Erythroblast (primary cell): ENCODE data around the gene SLC13A3.

Experiments
- GATA1 ChIP-seq: IDR thresholded peaks from 2 replicates; pipeline ENCODE4 v1.6.1; 2011; ENCODE audit warnings: low read depth, mild to moderate bottlenecking, control low read depth, low read length, moderate library complexity
- POLR2A ChIP-seq: IDR thresholded peaks from 2 replicates; pipeline ENCODE4 v1.6.1; 2011; ENCODE audit warnings: mild to moderate bottlenecking, low read length

- TF ChIP-seq POLR2A: no peak
- TF ChIP-seq GATA1: no peak
Observed at GRCh38 chr20:46559001-46559400, 92.3 kb downstream of the SLC13A3 start.
